Cardiac fibroblast (primary cell): Measurements from ENCODE around the gene ARHGAP24.

Source experiments
- DNase-seq, 2 donors: peaks; one replicate each; pipeline versions ENCODE4 v3.0.0 to v3.0.0-alpha.2; 2010; ENCODE audit warnings: low read depth in 2 of 2
- H3K4me3 ChIP-seq, 2 donors: replicated peaks in 1 of 2; 1 replicate in 1 of 2; 2 replicates in 1 of 2; pipeline ENCODE4 v1.5.1; 2011; ENCODE audit warnings: low read depth in 2 of 2, low read length in 2 of 2, mild to moderate bottlenecking in 2 of 2, moderate library complexity in 1 of 2
- CTCF ChIP-seq: IDR thresholded peaks from one replicate; pipeline ENCODE4 v1.5.1; 2011; ENCODE audit warnings: low read depth, mild to moderate bottlenecking, low read length, inconsistent platforms

Gene ARHGAP24

GRCh38 chr4:85681921-85682320 lies 207.0 kb downstream of the ARHGAP24 start:
- no peak for TF ChIP-seq CTCF
- no peak overlapping the region for H3K4me3 ChIP-seq
- DNase-seq: no peak

- TF ChIP-seq CTCF: no peak
- DNase-seq: no peak
- H3K4me3 ChIP-seq: no peak overlapping the region
These were observed 207.4 kb downstream of the ARHGAP24 start for GRCh38 chr4:85682391-85682790.

GRCh38 chr4:85684676-85685075 lies 209.7 kb downstream of the ARHGAP24 start:
- no peak for TF ChIP-seq CTCF
- H3K4me3 ChIP-seq: no peak overlapping the region
- DNase-seq: no peak

GRCh38 chr4:85686398-85686797 lies 211.4 kb downstream of the ARHGAP24 start:
- H3K4me3 ChIP-seq: no peak overlapping the region
- no peak for DNase-seq
- no peak for TF ChIP-seq CTCF

GRCh38 chr4:85688055-85688740 lies 213.2 kb downstream of the ARHGAP24 start:
- no peak for DNase-seq
- no peak for TF ChIP-seq CTCF
- H3K4me3 ChIP-seq: no peak overlapping the region

- H3K4me3 ChIP-seq: no peak overlapping the region
- TF ChIP-seq CTCF: no peak
- DNase-seq: no peak
These were observed 221.7 kb downstream of the ARHGAP24 start for GRCh38 chr4:85696661-85697060.

- DNase-seq: no peak
- no peak overlapping the region for H3K4me3 ChIP-seq
- no peak for TF ChIP-seq CTCF
These were observed 222.9 kb downstream of the ARHGAP24 start for GRCh38 chr4:85697854-85698253.
